SK-N-SH treated with all-trans-retinoic acid at 6 μM for 48 hours (cell line): ENCODE data around the gene TMEM37.

ENCODE experiments used
- ATAC-seq: fragments of 200-7000 bp; cut with Tn5 transposase; 3 replicates; pipeline ENCODE4 v1.9.1; 2020; ENCODE audit warnings: mild to moderate bottlenecking, moderate library complexity
- ARNTL ChIP-seq: fragments of 450-650 bp; formaldehyde crosslinking; IDR thresholded peaks from 2 replicates; pipeline ENCODE4 v1.5.0; 2020; ENCODE audit warnings: low read depth, mild to moderate bottlenecking, moderate library complexity, borderline replicate concordance
- BACH2 ChIP-seq: fragments of 250-450 bp; sonication (Bioruptor Pico); IDR thresholded peaks from 2 replicates; pipeline ENCODE4 v1.9.0; 2021; ENCODE audit warnings: mild to moderate bottlenecking, borderline replicate concordance
- CSDC2 ChIP-seq: fragments of 250-450 bp; sonication (Bioruptor Pico); IDR thresholded peaks from 2 replicates; pipeline ENCODE4 v1.5.0; 2020; ENCODE audit warnings: mild to moderate bottlenecking, moderate library complexity
- ESRRG ChIP-seq: fragments of 250-450 bp; sonication (Bioruptor Pico); IDR thresholded peaks from 2 replicates; pipeline ENCODE4 v1.6.1; 2021; ENCODE audit warnings: mild to moderate bottlenecking
- GLIS3 ChIP-seq: fragments of 250-450 bp; sonication (Bioruptor Pico); IDR thresholded peaks from 2 replicates; pipeline ENCODE4 v1.5.0; 2020; ENCODE audit warnings: mild to moderate bottlenecking, moderate library complexity
- ISL1 ChIP-seq: fragments of 250-450 bp; sonication (Bioruptor Pico); IDR thresholded peaks from 2 replicates; pipeline ENCODE4 v2.1.2; 2022; ENCODE audit warnings: mild to moderate bottlenecking, moderate library complexity
- OSR1 ChIP-seq: fragments of 250-450 bp; sonication (Bioruptor Pico); IDR thresholded peaks from 2 replicates; pipeline ENCODE4 v1.8.0; 2022; ENCODE audit warnings: moderate library complexity, mild to moderate bottlenecking, inconsistent platforms
- PPARA ChIP-seq: fragments of 250-450 bp; sonication (Bioruptor Pico); IDR thresholded peaks from 2 replicates; pipeline ENCODE4 v1.5.0; 2020; ENCODE audit warnings: mild to moderate bottlenecking, borderline replicate concordance
- RARB ChIP-seq: fragments of 250-450 bp; sonication (Bioruptor Pico); IDR thresholded peaks from 2 replicates; pipeline ENCODE4 v1.8.0; 2021; ENCODE audit warnings: mild to moderate bottlenecking, moderate library complexity
- SNAI2 ChIP-seq: fragments of 250-450 bp; sonication (Bioruptor Pico); IDR thresholded peaks from 2 replicates; pipeline ENCODE4 v1.5.0; 2020; ENCODE audit warnings: mild to moderate bottlenecking, moderate library complexity
- TCF4 ChIP-seq: fragments of 250-450 bp; sonication (Bioruptor Pico); IDR thresholded peaks from 2 replicates; pipeline ENCODE4 v1.8.0; 2021; ENCODE audit warnings: mild to moderate bottlenecking, moderate library complexity, borderline replicate concordance
- TOX ChIP-seq: fragments of 250-450 bp; sonication (Bioruptor Pico); IDR thresholded peaks from 2 replicates; pipeline ENCODE4 v1.8.0; 2021; ENCODE audit warnings: mild to moderate bottlenecking, moderate library complexity, borderline replicate concordance
- ZC3H10 ChIP-seq: fragments of 250-450 bp; sonication (Bioruptor Pico); IDR thresholded peaks from 2 replicates; pipeline ENCODE4 v1.5.1; 2021; ENCODE audit warnings: mild to moderate bottlenecking, moderate library complexity
- ZFP30 ChIP-seq: fragments of 450-650 bp; formaldehyde crosslinking; IDR thresholded peaks from 2 replicates; pipeline ENCODE4 v1.5.0; 2022; ENCODE audit warnings: mild to moderate bottlenecking, moderate library complexity
- ZNF565 ChIP-seq: fragments of 450-650 bp; formaldehyde crosslinking; conservative IDR thresholded peaks from 2 replicates; pipeline ENCODE4 v1.5.0; 2020; ENCODE audit warnings: low read depth, mild to moderate bottlenecking, moderate library complexity
- ZNF70 ChIP-seq: fragments of 450-650 bp; formaldehyde crosslinking; IDR thresholded peaks from 2 replicates; pipeline ENCODE4 v1.5.0; 2020; ENCODE audit warnings: mild to moderate bottlenecking, moderate library complexity
- TF ChIP-seq, protein P1 (sequence below): fragments of 250-450 bp; sonication (Bioruptor Pico); IDR thresholded peaks from 2 replicates; pipeline ENCODE4 v1.5.1; 2021; ENCODE audit warnings: mild to moderate bottlenecking, moderate library complexity
- TF ChIP-seq, protein P2 (sequence below): fragments of 250-450 bp; sonication (Bioruptor Pico); IDR thresholded peaks from 2 replicates; pipeline ENCODE4 v1.8.0; 2021; ENCODE audit warnings: low read depth, mild to moderate bottlenecking, moderate library complexity, borderline replicate concordance
- TF ChIP-seq, protein P3 (sequence below): fragments of 250-450 bp; sonication (Bioruptor Pico); IDR thresholded peaks from 2 replicates; pipeline ENCODE4 v1.8.0; 2020; ENCODE audit warnings: mild to moderate bottlenecking, moderate library complexity, borderline replicate concordance
- TF ChIP-seq, protein P4 (sequence below): fragments of 250-450 bp; sonication (Bioruptor Pico); IDR thresholded peaks from 2 replicates; pipeline ENCODE4 v1.5.1; 2020; ENCODE audit warnings: low read depth, mild to moderate bottlenecking, moderate library complexity
- TF ChIP-seq, protein P5 (sequence below): fragments of 250-450 bp; sonication (Bioruptor Pico); IDR thresholded peaks from 2 replicates; pipeline ENCODE4 v1.5.0; 2020; ENCODE audit warnings: mild to moderate bottlenecking, moderate library complexity

The TMEM37 gene

DNA sequence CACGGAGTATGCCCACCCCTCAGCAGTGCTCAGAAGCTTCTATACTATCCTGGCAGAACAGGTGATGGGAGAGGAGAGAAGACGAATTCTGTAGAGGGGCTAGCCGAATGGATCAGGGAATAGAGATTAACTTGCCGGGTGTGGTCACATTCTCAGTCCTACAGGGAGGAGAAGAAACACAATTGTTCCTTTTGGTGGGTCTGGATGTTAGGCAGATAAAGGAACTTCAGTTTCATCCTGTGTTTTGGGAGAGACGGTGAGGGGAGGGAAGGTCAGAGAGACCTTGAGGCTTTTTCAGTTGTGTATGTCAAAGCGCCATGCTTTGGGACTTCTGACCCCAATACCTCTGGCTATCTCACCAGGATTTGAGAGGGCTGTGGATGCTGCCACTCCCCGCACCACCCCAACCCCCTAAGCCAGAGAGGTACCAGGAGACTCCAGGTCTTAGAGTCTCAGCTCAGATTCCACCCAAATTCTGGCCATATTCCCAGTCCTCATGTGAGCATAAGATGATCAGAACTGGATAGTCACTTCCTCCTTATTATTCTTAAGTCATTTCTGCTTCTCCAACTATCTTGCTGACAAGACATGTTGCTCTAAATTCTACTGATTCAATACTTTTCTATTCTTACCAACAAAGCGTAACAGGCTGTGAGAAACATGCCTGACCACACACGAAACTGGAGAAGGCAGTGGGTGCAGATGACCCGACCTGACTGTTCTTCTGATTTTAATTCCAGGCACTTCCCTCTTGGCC is 2.3 kb upstream of the TMEM37 start:
- TF ChIP-seq, protein P1, sequence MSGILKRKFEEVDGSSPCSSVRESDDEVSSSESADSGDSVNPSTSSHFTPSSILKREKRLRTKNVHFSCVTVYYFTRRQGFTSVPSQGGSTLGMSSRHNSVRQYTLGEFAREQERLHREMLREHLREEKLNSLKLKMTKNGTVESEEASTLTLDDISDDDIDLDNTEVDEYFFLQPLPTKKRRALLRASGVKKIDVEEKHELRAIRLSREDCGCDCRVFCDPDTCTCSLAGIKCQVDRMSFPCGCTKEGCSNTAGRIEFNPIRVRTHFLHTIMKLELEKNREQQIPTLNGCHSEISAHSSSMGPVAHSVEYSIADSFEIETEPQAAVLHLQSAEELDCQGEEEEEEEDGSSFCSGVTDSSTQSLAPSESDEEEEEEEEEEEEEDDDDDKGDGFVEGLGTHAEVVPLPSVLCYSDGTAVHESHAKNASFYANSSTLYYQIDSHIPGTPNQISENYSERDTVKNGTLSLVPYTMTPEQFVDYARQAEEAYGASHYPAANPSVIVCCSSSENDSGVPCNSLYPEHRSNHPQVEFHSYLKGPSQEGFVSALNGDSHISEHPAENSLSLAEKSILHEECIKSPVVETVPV = no peak
- TF ChIP-seq GLIS3 (CRISPR knock-in tag) = no peak
- TF ChIP-seq, protein P2, sequence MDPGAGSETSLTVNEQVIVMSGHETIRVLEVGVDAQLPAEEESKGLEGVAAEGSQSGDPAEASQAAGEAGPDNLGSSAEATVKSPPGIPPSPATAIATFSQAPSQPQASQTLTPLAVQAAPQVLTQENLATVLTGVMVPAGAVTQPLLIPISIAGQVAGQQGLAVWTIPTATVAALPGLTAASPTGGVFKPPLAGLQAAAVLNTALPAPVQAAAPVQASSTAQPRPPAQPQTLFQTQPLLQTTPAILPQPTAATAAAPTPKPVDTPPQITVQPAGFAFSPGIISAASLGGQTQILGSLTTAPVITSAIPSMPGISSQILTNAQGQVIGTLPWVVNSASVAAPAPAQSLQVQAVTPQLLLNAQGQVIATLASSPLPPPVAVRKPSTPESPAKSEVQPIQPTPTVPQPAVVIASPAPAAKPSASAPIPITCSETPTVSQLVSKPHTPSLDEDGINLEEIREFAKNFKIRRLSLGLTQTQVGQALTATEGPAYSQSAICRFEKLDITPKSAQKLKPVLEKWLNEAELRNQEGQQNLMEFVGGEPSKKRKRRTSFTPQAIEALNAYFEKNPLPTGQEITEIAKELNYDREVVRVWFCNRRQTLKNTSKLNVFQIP (CRISPR knock-in tag) = no peak
- no peak for TF ChIP-seq ZNF70 (CRISPR knock-in tag)
- TF ChIP-seq ISL1 (CRISPR knock-in tag) = no peak
- no peak for TF ChIP-seq TOX
- no peak for TF ChIP-seq TCF4 (CRISPR knock-in tag)
- TF ChIP-seq SNAI2 (CRISPR knock-in tag) = no peak
- no peak for TF ChIP-seq CSDC2 (CRISPR knock-in tag)
- no peak for TF ChIP-seq RARB (CRISPR knock-in tag)
- TF ChIP-seq, protein P3, sequence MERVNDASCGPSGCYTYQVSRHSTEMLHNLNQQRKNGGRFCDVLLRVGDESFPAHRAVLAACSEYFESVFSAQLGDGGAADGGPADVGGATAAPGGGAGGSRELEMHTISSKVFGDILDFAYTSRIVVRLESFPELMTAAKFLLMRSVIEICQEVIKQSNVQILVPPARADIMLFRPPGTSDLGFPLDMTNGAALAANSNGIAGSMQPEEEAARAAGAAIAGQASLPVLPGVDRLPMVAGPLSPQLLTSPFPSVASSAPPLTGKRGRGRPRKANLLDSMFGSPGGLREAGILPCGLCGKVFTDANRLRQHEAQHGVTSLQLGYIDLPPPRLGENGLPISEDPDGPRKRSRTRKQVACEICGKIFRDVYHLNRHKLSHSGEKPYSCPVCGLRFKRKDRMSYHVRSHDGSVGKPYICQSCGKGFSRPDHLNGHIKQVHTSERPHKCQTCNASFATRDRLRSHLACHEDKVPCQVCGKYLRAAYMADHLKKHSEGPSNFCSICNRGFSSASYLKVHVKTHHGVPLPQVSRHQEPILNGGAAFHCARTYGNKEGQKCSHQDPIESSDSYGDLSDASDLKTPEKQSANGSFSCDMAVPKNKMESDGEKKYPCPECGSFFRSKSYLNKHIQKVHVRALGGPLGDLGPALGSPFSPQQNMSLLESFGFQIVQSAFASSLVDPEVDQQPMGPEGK = no peak
- TF ChIP-seq BACH2 (CRISPR knock-in tag) = no peak
- TF ChIP-seq ZNF565 = no peak
- no peak for TF ChIP-seq PPARA
- no peak for TF ChIP-seq ESRRG
- no peak for TF ChIP-seq ZFP30 (CRISPR knock-in tag)
- no peak for TF ChIP-seq ARNTL (CRISPR knock-in tag)
- TF ChIP-seq OSR1 (CRISPR knock-in tag) = no peak
- TF ChIP-seq, protein P4, sequence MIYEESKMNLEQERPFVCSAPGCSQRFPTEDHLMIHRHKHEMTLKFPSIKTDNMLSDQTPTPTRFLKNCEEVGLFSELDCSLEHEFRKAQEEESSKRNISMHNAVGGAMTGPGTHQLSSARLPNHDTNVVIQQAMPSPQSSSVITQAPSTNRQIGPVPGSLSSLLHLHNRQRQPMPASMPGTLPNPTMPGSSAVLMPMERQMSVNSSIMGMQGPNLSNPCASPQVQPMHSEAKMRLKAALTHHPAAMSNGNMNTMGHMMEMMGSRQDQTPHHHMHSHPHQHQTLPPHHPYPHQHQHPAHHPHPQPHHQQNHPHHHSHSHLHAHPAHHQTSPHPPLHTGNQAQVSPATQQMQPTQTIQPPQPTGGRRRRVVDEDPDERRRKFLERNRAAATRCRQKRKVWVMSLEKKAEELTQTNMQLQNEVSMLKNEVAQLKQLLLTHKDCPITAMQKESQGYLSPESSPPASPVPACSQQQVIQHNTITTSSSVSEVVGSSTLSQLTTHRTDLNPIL (CRISPR knock-in tag) = no peak
- no peak for ATAC-seq

DNA sequence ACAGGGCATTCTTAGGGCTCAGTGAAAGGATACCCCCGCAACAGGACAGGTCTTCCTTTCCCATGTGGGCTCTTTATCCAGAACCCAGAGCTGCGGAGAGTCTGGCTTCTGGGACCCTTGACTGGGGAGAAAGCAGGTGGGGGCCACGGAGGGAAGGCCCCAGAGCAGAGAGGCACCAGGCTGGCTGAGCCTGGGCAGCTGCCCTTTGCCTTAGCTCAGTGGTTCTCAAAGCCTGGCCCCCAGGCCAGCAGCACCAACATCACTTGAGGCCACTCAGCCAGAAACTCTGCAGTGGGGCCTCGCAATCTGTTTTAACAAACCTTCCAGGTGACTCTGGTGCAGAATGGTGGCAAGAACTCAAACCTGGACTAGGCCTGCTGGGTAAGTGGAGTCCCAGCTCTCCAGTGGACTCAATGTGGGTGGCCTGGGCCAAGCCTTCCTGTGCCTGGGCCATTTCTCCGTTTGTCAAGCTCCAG is 1.6 kb upstream of the TMEM37 start:
- ATAC-seq = no peak
- TF ChIP-seq BACH2 (CRISPR knock-in tag) = no peak
- TF ChIP-seq, protein P5, sequence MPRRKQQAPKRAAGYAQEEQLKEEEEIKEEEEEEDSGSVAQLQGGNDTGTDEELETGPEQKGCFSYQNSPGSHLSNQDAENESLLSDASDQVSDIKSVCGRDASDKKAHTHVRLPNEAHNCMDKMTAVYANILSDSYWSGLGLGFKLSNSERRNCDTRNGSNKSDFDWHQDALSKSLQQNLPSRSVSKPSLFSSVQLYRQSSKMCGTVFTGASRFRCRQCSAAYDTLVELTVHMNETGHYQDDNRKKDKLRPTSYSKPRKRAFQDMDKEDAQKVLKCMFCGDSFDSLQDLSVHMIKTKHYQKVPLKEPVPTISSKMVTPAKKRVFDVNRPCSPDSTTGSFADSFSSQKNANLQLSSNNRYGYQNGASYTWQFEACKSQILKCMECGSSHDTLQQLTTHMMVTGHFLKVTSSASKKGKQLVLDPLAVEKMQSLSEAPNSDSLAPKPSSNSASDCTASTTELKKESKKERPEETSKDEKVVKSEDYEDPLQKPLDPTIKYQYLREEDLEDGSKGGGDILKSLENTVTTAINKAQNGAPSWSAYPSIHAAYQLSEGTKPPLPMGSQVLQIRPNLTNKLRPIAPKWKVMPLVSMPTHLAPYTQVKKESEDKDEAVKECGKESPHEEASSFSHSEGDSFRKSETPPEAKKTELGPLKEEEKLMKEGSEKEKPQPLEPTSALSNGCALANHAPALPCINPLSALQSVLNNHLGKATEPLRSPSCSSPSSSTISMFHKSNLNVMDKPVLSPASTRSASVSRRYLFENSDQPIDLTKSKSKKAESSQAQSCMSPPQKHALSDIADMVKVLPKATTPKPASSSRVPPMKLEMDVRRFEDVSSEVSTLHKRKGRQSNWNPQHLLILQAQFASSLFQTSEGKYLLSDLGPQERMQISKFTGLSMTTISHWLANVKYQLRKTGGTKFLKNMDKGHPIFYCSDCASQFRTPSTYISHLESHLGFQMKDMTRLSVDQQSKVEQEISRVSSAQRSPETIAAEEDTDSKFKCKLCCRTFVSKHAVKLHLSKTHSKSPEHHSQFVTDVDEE (CRISPR knock-in tag) = no peak
- no peak for TF ChIP-seq RARB (CRISPR knock-in tag)
- no peak for TF ChIP-seq ZC3H10
- TF ChIP-seq TCF4 (CRISPR knock-in tag) = no peak
- TF ChIP-seq, protein P4 (CRISPR knock-in tag) = no peak
- no peak for TF ChIP-seq ESRRG
- TF ChIP-seq, protein P2 (CRISPR knock-in tag) = no peak
- TF ChIP-seq ARNTL (CRISPR knock-in tag) = no peak
- no peak for TF ChIP-seq GLIS3 (CRISPR knock-in tag)
- TF ChIP-seq, protein P3 = no peak
